ENCODE measurements around the gene KLHL22. TPM values are rescaled to one million over a fixed set of nuclear protein-coding genes. Genes with fewer than 3 reads are reported as not detected.

Gene KLHL22
- total RNA-seq, 1 experiment from 2014 or later = 20.0 TPM

- 0 out of 2 replicates have a peak, but pooled peaks cover 8% of the 10 kb centered on the region for H3K36me3 ChIP-seq (ENCODE audit: low read depth)
- peaks cover 23% of the 10 kb centered on the region for H4K20me1 ChIP-seq (ENCODE audit: insufficient read depth)
- H3F3A ChIP-seq (ENCODE audit: insufficient read depth, low read depth) = peaks cover 27% of the 10 kb centered on the region
- TF ChIP-seq EZH2 (IDR thresholded peaks at IDR 0.05; ENCODE audit: low read depth) = no peak
- no peak for TF ChIP-seq CTCF (conservative IDR thresholded peaks at IDR 0.05)
- no peak overlapping the region for H2AFZ ChIP-seq
- ChIA-PET CTCF (interaction anchor here (0.7 kb wide), 1 partner anchor 13 kb away, joined by 4 read pairs; no protein-coding TSS in a partner anchor), POLR2A (ENCODE audit: unreplicated experiment) (interaction anchor here (0.6 to 1.1 kb wide), 2 partner anchors 8 to 20 kb away, joined by 4 to 11 read pairs; no protein-coding TSS in a partner anchor)
- intact Hi-C loops (cut with micrococcal nuclease; ENCODE audit: unreplicated experiment) = no loop called here
- H3K79me2 ChIP-seq (ENCODE audit: low read depth) = peaks cover 84% of the 10 kb centered on the region
- no peaks in the 10 kb centered on the region for H3K27me3 ChIP-seq (ENCODE audit: insufficient read depth, low read depth)
- H3K4me3 ChIP-seq = peak overlapping the region; percentile 66; the same call in 1 of the 2 replicates
- peaks cover 24% of the 10 kb centered on the region for H3K4me1 ChIP-seq (replicated peaks; ENCODE audit: insufficient read depth)
- no peaks in the 10 kb centered on the region for H3K9me3 ChIP-seq (ENCODE audit: insufficient read depth, low read depth)
- H3K9me2 ChIP-seq (ENCODE audit: insufficient read depth) = no peaks in the 10 kb centered on the region
- peak overlapping the region; percentile 100 for H3K4me2 ChIP-seq
- H3K27ac ChIP-seq = peak overlapping the region; percentile 98
- DNase-seq = no peak
- BruUV-seq (replicated peaks) = no TSS peak
Observed at GRCh38 chr22:20510811-20511577, 15.4 kb upstream of the KLHL22 start.

GRCh38 chr22:20509344-20510047, 13.9 kb upstream of the KLHL22 start:
- peaks cover 27% of the 10 kb centered on the region for H3K4me1 ChIP-seq (replicated peaks; ENCODE audit: insufficient read depth)
- intact Hi-C loops (cut with micrococcal nuclease; ENCODE audit: unreplicated experiment) = loop anchor here (1.0 kb wide), 2 partner anchors 21 to 58 kb away; no protein-coding TSS in a partner anchor
- H3K27ac ChIP-seq = peak overlapping the region; percentile 98
- H3K9me3 ChIP-seq (ENCODE audit: insufficient read depth, low read depth) = no peaks in the 10 kb centered on the region
- no TSS peak for BruUV-seq (replicated peaks)
- TF ChIP-seq EZH2 (IDR thresholded peaks at IDR 0.05; ENCODE audit: low read depth) (no peak), CTCF (conservative IDR thresholded peaks at IDR 0.05) (no peak)
- H3F3A ChIP-seq (ENCODE audit: insufficient read depth, low read depth) = peaks cover 29% of the 10 kb centered on the region
- ChIA-PET CTCF (interaction anchor here (0.5 to 0.7 kb wide), 2 partner anchors 10 to 57 kb away, joined by 3 to 9 read pairs; no protein-coding TSS in a partner anchor), POLR2A (ENCODE audit: unreplicated experiment) (interaction anchor here (0.6 to 0.9 kb wide), 2 partner anchors 20 to 22 kb away, joined by 3 to 29 read pairs; no protein-coding TSS in a partner anchor)
- peak; percentile 66 to 81 for DNase-seq
- H3K4me2 ChIP-seq = peak overlapping the region; percentile 100
- H3K36me3 ChIP-seq (ENCODE audit: low read depth) = 0 out of 2 replicates have a peak, but pooled peaks cover 8% of the 10 kb centered on the region
- peaks cover 15% of the 10 kb centered on the region for H4K20me1 ChIP-seq (ENCODE audit: insufficient read depth)
- no peak overlapping the region for H2AFZ ChIP-seq
- H3K27me3 ChIP-seq (ENCODE audit: insufficient read depth, low read depth) = no peaks in the 10 kb centered on the region
- H3K4me3 ChIP-seq = peak overlapping the region; percentile 66
- peaks cover 70% of the 10 kb centered on the region for H3K79me2 ChIP-seq (ENCODE audit: low read depth)
- H3K9me2 ChIP-seq (ENCODE audit: insufficient read depth) = no peaks in the 10 kb centered on the region

- intact Hi-C loops (cut with micrococcal nuclease; ENCODE audit: unreplicated experiment) = loop anchor here (1.0 kb wide), 2 partner anchors 21 to 58 kb away; no protein-coding TSS in a partner anchor
- CTCF ChIA-PET = interaction anchor here (0.7 kb wide), 1 partner anchor 58 kb away, joined by 3 read pairs; no protein-coding TSS in a partner anchor
- no peak for DNase-seq
Observed at GRCh38 chr22:20508815-20509271, 13.2 kb upstream of the KLHL22 start.

More at GRCh38 chr22:20508815-20509271, 13.2 kb upstream of the KLHL22 start:
- Histone ChIP-seq H3K27ac (peak overlapping the region; percentile 98), H3K4me3 (peak overlapping the region; percentile 66), H3K36me3 (ENCODE audit: low read depth) (0 out of 2 replicates have a peak, but pooled peaks cover 1% of the 10 kb centered on the region), H3F3A (ENCODE audit: insufficient read depth, low read depth) (peaks cover 35% of the 10 kb centered on the region), H3K4me1 (replicated peaks; ENCODE audit: insufficient read depth) (peaks cover 33% of the 10 kb centered on the region), H4K20me1 (ENCODE audit: insufficient read depth) (peaks cover 8% of the 10 kb centered on the region), H3K9me2 (ENCODE audit: insufficient read depth) (no peaks in the 10 kb centered on the region), H3K4me2 (peak overlapping the region; percentile 100), H3K9me3 (ENCODE audit: insufficient read depth, low read depth) (no peaks in the 10 kb centered on the region), H3K27me3 (ENCODE audit: insufficient read depth, low read depth) (no peaks in the 10 kb centered on the region), H3K79me2 (ENCODE audit: low read depth) (peaks cover 63% of the 10 kb centered on the region), H2AFZ (no peak overlapping the region)
- POLR2A ChIA-PET (ENCODE audit: unreplicated experiment) = interaction anchor here (0.6 to 0.9 kb wide), 3 partner anchors 21 to 58 kb away, joined by 3 to 29 read pairs (median 4); no protein-coding TSS in a partner anchor
- TF ChIP-seq EZH2 (IDR thresholded peaks at IDR 0.05; ENCODE audit: low read depth) (no peak), CTCF (conservative IDR thresholded peaks at IDR 0.05) (no peak)
- TSS peak; percentile 94 for BruUV-seq (replicated peaks)

Data from PC-9 (cell line).